A673 (cell line): ENCODE measurements around the gene GCAT. TPM values are rescaled to one million over a fixed set of nuclear protein-coding genes. Genes with fewer than 3 reads are reported as not detected.

Experiments
- BruUV-seq: library from RNA; stranded (reverse); fragments of 400-500 nt; replicated peaks from 2 replicates; lab custom pipeline; 2021; lab: Mats Ljungman, UMichigan
- CTCF ChIA-PET: fragments of 300-600 bp; sonication (Branson Sonifier 250); formaldehyde crosslinking; loops from one replicate; lab custom pipeline; 2022; ENCODE audit warnings: antibody characterized with exemption; lab: Charles Lee
- POLR2A ChIA-PET: fragments of 300-600 bp; sonication (Branson Sonifier 250); formaldehyde crosslinking; loops from one replicate; lab custom pipeline; 2022; ENCODE audit warnings: antibody characterized with exemption; ENCODE audit not compliant: low non-redundant PET; lab: Charles Lee
- DNase-seq: peaks from one replicate; pipeline ENCODE4 v3.0.0-alpha.2; 2015; ENCODE audit warnings: low spot score
- H3K27ac ChIP-seq: fragments of 200-600 bp; sonication (generic); 2 replicates; pipeline ENCODE4 v1.5.1; 2016; ENCODE audit warnings: mixed run types, low read depth, mild to moderate bottlenecking, mixed read lengths, antibody characterized with exemption, low read length; ENCODE audit not compliant: poor library complexity, severe bottlenecking
- H3K27me3 ChIP-seq: fragments of 200-600 bp; sonication (generic); replicated peaks from 2 replicates; pipeline ENCODE4 v1.6.1; 2017; ENCODE audit warnings: mixed run types, low read depth, mild to moderate bottlenecking, mixed read lengths, antibody characterized with exemption, low read length; ENCODE audit not compliant: insufficient read depth, poor library complexity
- H3K36me3 ChIP-seq: fragments of 200-600 bp; sonication (generic); 2 replicates; pipeline ENCODE4 v1.6.1; 2016; ENCODE audit warnings: mixed run types, mild to moderate bottlenecking, mixed read lengths, antibody characterized with exemption, low read length; ENCODE audit not compliant: insufficient read depth, poor library complexity, severe bottlenecking
- H3K4me1 ChIP-seq: fragments of 200-600 bp; sonication (generic); 2 replicates; pipeline ENCODE4 v1.6.1; 2017; ENCODE audit warnings: mixed run types, mild to moderate bottlenecking, mixed read lengths, antibody characterized with exemption, low read length; ENCODE audit not compliant: insufficient read depth, poor library complexity, severe bottlenecking
- H3K4me3 ChIP-seq: fragments of 200-600 bp; sonication (generic); 2 replicates; pipeline ENCODE4 v1.5.1; 2016; ENCODE audit warnings: low read depth, mixed run types, mild to moderate bottlenecking, mixed read lengths, low read length; ENCODE audit not compliant: poor library complexity, severe bottlenecking
- H3K9me3 ChIP-seq: fragments of 200-600 bp; sonication (generic); 2 replicates; pipeline ENCODE4 v1.6.1; 2016; ENCODE audit warnings: mixed run types, low read depth, mild to moderate bottlenecking, mixed read lengths, antibody characterized with exemption, low read length; ENCODE audit not compliant: poor library complexity, severe bottlenecking
- EZH2 ChIP-seq: fragments of 200-600 bp; sonication (generic); IDR thresholded peaks from 2 replicates; pipeline ENCODE4 v1.6.1; 2017; ENCODE audit warnings: borderline replicate concordance, low read depth, mild to moderate bottlenecking, mixed read lengths, antibody characterized with exemption, low read length; ENCODE audit not compliant: poor library complexity, severe bottlenecking
- intact Hi-C: fragments of 100-400 bp; cut with micrococcal nuclease; formaldehyde crosslinking; loops from one replicate; pipeline ENCODE4 v1.10.0; 2022; ENCODE audit not compliant: unreplicated experiment
- microRNA-seq: library from miRNA; unstranded; fragments of <30 nt; microRNA quantifications from one replicate; pipeline ENCODE4 v1.2.0, GENCODE V29; 2021
- total RNA-seq: library from RNA; stranded (reverse); gene quantifications from 2 replicates; pipeline ENCODE4 v1.2.3, GENCODE V29; 2021
- TF ChIP-seq, protein P1 (sequence below): fragments of 300-800, 200-600 bp; sonication (generic); conservative IDR thresholded peaks from 2 replicates; pipeline ENCODE4 v1.5.1; 2017; ENCODE audit warnings: low read depth, mild to moderate bottlenecking, antibody characterized with exemption, low read length, moderate library complexity, mixed read lengths

Gene GCAT
- total RNA-seq, 1 experiment from 2014 or later, result 21.4 TPM

DNA sequence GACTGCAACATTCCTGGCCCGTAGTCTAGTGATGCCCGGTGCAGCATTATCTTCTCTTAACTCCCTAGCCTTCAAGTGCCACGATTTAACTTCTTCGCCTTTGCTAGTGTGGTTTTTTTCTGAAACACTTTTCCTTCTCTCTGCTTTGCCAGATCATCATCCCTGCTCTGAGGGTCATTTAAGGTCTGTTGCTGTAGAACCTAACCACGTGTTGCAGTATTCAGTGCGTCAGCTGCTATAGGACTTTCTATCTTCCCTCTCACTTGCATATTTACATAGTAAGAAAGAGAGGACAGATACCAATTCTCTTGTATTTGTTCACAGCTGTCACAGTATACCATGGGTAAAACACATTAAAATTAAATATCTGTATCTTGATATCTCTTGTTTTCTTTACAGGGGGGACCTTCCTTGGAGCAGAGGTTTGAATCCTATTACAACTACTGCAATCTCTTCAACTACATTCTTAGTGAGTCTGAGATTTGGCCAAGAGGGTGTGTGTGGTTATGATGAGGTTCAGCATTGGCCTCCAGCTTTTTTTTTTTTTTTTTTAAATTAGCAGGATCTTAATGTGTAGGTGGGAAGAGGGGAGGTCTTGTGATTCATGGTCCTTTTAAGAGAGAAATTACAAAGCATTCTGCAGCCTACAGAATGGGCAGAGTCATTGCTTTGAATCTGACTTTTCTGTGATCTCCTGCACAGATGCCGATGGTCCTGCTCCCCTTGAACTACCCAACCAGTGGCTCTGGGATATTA, 55.0 kb downstream of the GCAT start:
- ChIA-PET CTCF (interaction anchor here (0.6 to 1.5 kb wide), 7 partner anchors 16 to 233 kb away, joined by 3 to 13 read pairs (median 5); partner anchors contain the start of gene GCAT), POLR2A (interaction anchor here (0.6 kb wide), 1 partner anchor 14 kb away, joined by 12 read pairs; no protein-coding TSS in a partner anchor)
- H3K27ac ChIP-seq, result no peak overlapping the region
- TF ChIP-seq EZH2, result no peak
- TF ChIP-seq, protein P1, sequence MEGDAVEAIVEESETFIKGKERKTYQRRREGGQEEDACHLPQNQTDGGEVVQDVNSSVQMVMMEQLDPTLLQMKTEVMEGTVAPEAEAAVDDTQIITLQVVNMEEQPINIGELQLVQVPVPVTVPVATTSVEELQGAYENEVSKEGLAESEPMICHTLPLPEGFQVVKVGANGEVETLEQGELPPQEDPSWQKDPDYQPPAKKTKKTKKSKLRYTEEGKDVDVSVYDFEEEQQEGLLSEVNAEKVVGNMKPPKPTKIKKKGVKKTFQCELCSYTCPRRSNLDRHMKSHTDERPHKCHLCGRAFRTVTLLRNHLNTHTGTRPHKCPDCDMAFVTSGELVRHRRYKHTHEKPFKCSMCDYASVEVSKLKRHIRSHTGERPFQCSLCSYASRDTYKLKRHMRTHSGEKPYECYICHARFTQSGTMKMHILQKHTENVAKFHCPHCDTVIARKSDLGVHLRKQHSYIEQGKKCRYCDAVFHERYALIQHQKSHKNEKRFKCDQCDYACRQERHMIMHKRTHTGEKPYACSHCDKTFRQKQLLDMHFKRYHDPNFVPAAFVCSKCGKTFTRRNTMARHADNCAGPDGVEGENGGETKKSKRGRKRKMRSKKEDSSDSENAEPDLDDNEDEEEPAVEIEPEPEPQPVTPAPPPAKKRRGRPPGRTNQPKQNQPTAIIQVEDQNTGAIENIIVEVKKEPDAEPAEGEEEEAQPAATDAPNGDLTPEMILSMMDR, result no peak
- no peaks in the 10 kb centered on the region for H3K27me3 ChIP-seq
- no peaks in the 10 kb centered on the region for H3K4me1 ChIP-seq
- BruUV-seq, result no TSS peak
- intact Hi-C loops, result loop anchor here (5.0 kb wide), 1 partner anchor 45 kb away; no protein-coding TSS in a partner anchor
- H3K36me3 ChIP-seq, result peaks cover 96% of the 10 kb centered on the region
- DNase-seq, result no peak
- no peak overlapping the region for H3K4me3 ChIP-seq
- H3K9me3 ChIP-seq, result no peaks in the 10 kb centered on the region

DNA sequence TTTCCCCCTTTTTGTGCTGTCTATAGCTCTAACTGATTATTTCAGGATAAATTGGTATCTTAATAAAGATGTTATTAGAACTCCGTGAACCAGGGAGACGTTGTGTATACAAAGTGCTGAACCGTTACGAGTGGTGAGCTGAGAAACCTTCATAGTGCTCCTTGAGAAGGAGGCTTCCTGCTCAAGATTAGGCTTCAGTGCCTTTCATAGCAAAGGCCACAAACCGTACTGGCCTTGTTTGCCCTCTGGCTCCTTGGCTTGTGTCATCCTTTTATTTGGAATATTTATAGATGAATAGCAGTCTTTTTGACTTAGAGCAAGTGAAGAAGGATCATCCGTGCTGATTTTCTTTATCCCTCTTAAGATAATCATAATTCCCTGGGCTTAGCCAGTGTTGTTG, 57.8 kb downstream of the GCAT start:
- ChIA-PET CTCF (no interaction called here), POLR2A (no interaction called here)
- intact Hi-C loops, result no loop called here
- Histone ChIP-seq H3K27me3 (no peaks in the 10 kb centered on the region), H3K36me3 (peaks cover 96% of the 10 kb centered on the region), H3K4me1 (no peaks in the 10 kb centered on the region), H3K9me3 (no peaks in the 10 kb centered on the region), H3K27ac (no peak overlapping the region), H3K4me3 (no peak overlapping the region)
- BruUV-seq, result no TSS peak
- DNase-seq, result no peak
- TF ChIP-seq EZH2, result no peak
- TF ChIP-seq, protein P1, result no peak

Small RNAs within 50 kb of the gene (microRNA-seq; reads per million reads assigned to microRNA genes)
- gene MIR659, result 3.5 reads per million, percentile 9 among the genes with 10 or more reads in this experiment

Other genes starting within 250 kb of the GCAT start
- gene CDC42EP1, start 247.5 kb upstream of the GCAT start, total RNA-seq, result 1.1 and 1.6 TPM in 2 replicates
- gene LGALS2, start 227.8 kb upstream of the GCAT start, total RNA-seq, result not detected in 2 replicates
- 74.6 and 79.4 TPM in 2 replicates for gene GGA1, start 199.1 kb upstream of the GCAT start, total RNA-seq
- gene SH3BP1, start 168.3 kb upstream of the GCAT start, total RNA-seq, result 12.9 and 22.7 TPM in 2 replicates
- gene PDXP, start 149.2 kb upstream of the GCAT start, total RNA-seq, result 57.3 and 63.5 TPM in 2 replicates
- 269 and 322 TPM in 2 replicates for gene LGALS1, start 132.3 kb upstream of the GCAT start, total RNA-seq
- gene NOL12, start 121.6 kb upstream of the GCAT start, total RNA-seq, result 51.9 and 52.9 TPM in 2 replicates
- 28.7 and 35.1 TPM in 2 replicates for gene TRIOBP, start 110.9 kb upstream of the GCAT start, total RNA-seq
- 0.26 TPM in 1 of 2 replicates, not detected in the other for gene GALR3, start 15.4 kb downstream of the GCAT start, total RNA-seq
- 29.5 and 32.9 TPM in 2 replicates for gene ANKRD54, start 36.4 kb downstream of the GCAT start, total RNA-seq
- gene EIF3L, start 41.5 kb downstream of the GCAT start, total RNA-seq, result 492 and 528 TPM in 2 replicates
- 32.4 and 33.0 TPM in 2 replicates for gene MICALL1, start 98.4 kb downstream of the GCAT start, total RNA-seq
- gene C22orf23, start 145.7 kb downstream of the GCAT start, total RNA-seq, result 0.64 and 0.66 TPM in 2 replicates
- 150 and 162 TPM in 2 replicates for gene POLR2F, start 145.8 kb downstream of the GCAT start, total RNA-seq
- not detected in 2 replicates for gene SOX10, start 176.6 kb downstream of the GCAT start, total RNA-seq
- 24.8 and 26.6 TPM in 2 replicates for gene PICK1, start 249.5 kb downstream of the GCAT start, total RNA-seq